ENCODE results near the gene ECHS1. TPM values are rescaled to one million over a fixed set of nuclear protein-coding genes. Genes with fewer than 3 reads are reported as not detected.
A peak's percentile ranks its signal among the peaks of the same experiment; 100 is the strongest.

Gene ECHS1
- polyA plus RNA-seq, 2 of the 4 experiments (the other 2 are of a cell fraction): 66.7 to 133 TPM

GRCh38 chr10:133339708-133340380 is 33.3 kb downstream of the ECHS1 start (continued):
- no peak for TF ChIP-seq EHMT2 (IDR thresholded peaks at IDR 0.05; ENCODE audit: low read depth)
- no peak for TF ChIP-seq FOSB (CRISPR knock-in tag; IDR thresholded peaks at IDR 0.05)
- TF ChIP-seq ESRRA (IDR thresholded peaks at IDR 0.05; ENCODE audit: borderline replicate concordance, low read length): no peak

- H3K27ac ChIP-seq: no peak overlapping the region
- WGBS (ENCODE audit: missing lambda C conversion rate): 59% methylated on average over 10 of the region's 10 CpGs
- CTCF ChIA-PET: no interaction called here
Observed at GRCh38 chr10:133338080-133339071, 34.8 kb downstream of the ECHS1 start.

GRCh38 chr10:133337370-133337725 is 35.8 kb downstream of the ECHS1 start:
- no peak for FAIRE-seq
- no peak overlapping the region for H3K4me3 ChIP-seq
- POLR2A ChIA-PET: no interaction called here
- TF ChIP-seq GATA3 (IDR thresholded peaks at IDR 0.05; ENCODE audit: borderline replicate concordance): no peak
- no peak for TF ChIP-seq CHD2 (IDR thresholded peaks at IDR 0.05; ENCODE audit: low read length, partially characterized antibody)
- TF ChIP-seq HOXB5 (CRISPR knock-in tag; IDR thresholded peaks at IDR 0.05): no peak
- TF ChIP-seq USF2 (IDR thresholded peaks at IDR 0.05): peak; percentile 49
- no peak for TF ChIP-seq NR3C1 (IDR thresholded peaks at IDR 0.05)
- peak overlapping the region; percentile 97 for H3K4me2 ChIP-seq
- DNase-seq (ENCODE audit: low read depth in 1 of 2, low spot score in 1 of 2): no peak
- ATAC-seq: no peak
- CTCF ChIA-PET: no interaction called here
- H3K9me3 ChIP-seq: no peaks in the 10 kb centered on the region
- WGBS (ENCODE audit: missing lambda C conversion rate): 11% methylated on average over 3 of the region's 3 CpGs
- peaks cover 22% of the 10 kb centered on the region for H3K4me1 ChIP-seq
- no peak overlapping the region for H3K27ac ChIP-seq

More at GRCh38 chr10:133338080-133339071, 34.8 kb downstream of the ECHS1 start:
- Histone ChIP-seq H3K4me2 (no peak overlapping the region), H3K4me1 (peaks cover 24% of the 10 kb centered on the region), H3K4me3 (no peak overlapping the region), H3K9me3 (no peaks in the 10 kb centered on the region)
- POLR2A ChIA-PET: no interaction called here
- no peak for FAIRE-seq
- TF ChIP-seq CHD2 (IDR thresholded peaks at IDR 0.05; ENCODE audit: low read length, partially characterized antibody) (no peak), SREBF2 (IDR thresholded peaks at IDR 0.05) (no peak), RARB (CRISPR knock-in tag; IDR thresholded peaks at IDR 0.05) (no peak), CBX8 (IDR thresholded peaks at IDR 0.05) (no peak)
- no peak for DNase-seq (ENCODE audit: low read depth in 1 of 2, low spot score in 1 of 2)
- ATAC-seq: no peak

- ATAC-seq: peak; percentile 23 to 48
- POLR2A ChIA-PET: interaction anchor here (0.6 kb wide), 1 partner anchor 79 kb away, joined by 3 read pairs; no protein-coding TSS in a partner anchor
- WGBS (ENCODE audit: missing lambda C conversion rate): 2% methylated on average over 23 of the region's 63 CpGs
- TF ChIP-seq RNF2 (IDR thresholded peaks at IDR 0.05; ENCODE audit: borderline replicate concordance, low read depth): peak; percentile 77; the same call in 1 of the 2 replicates
- TF ChIP-seq KDM5A (IDR thresholded peaks at IDR 0.05): no peak
- TF ChIP-seq JUNB (IDR thresholded peaks at IDR 0.05): no peak
- TF ChIP-seq CTCF (IDR thresholded peaks at IDR 0.05): no peak
- peak; percentile 60 for TF ChIP-seq E2F6 (IDR thresholded peaks at IDR 0.05; ENCODE audit: borderline replicate concordance, low read depth)
- no peak for TF ChIP-seq EHF (CRISPR knock-in tag; IDR thresholded peaks at IDR 0.05)
- TF ChIP-seq MAX (IDR thresholded peaks at IDR 0.05): peak; percentile 57
- TF ChIP-seq JUN (IDR thresholded peaks at IDR 0.05): no peak
- no peak for TF ChIP-seq HOXB5 (CRISPR knock-in tag; IDR thresholded peaks at IDR 0.05)
- no peak for TF ChIP-seq PBX3 (IDR thresholded peaks at IDR 0.05)
- TF ChIP-seq EHMT2 (IDR thresholded peaks at IDR 0.05; ENCODE audit: low read depth): no peak
- TF ChIP-seq HOXB13 (CRISPR knock-in tag; IDR thresholded peaks at IDR 0.05; ENCODE audit: low read depth): no peak
- DNase-seq (ENCODE audit: low read depth in 1 of 2, low spot score in 1 of 2): peak; percentile 68 to 72
- Histone ChIP-seq H3K9me3 (no peaks in the 10 kb centered on the region), H3K4me1 (peaks cover 22% of the 10 kb centered on the region), H3K4me3 (peak within 1 kb of the TSS; percentile 58), H3K4me2 (peak within 1 kb of the TSS; percentile 97), H3K27ac (peak within 1 kb of the TSS; percentile 55 to 85; a peak in 4 of 6 replicates)
- no peak for FAIRE-seq
- CTCF ChIA-PET: interaction anchor here (0.7 kb wide), 1 partner anchor 182 kb away, joined by 3 read pairs; no protein-coding TSS in a partner anchor
Observed at GRCh38 chr10:133336577-133337369, 36.4 kb downstream of the ECHS1 start, which contains the start of gene CALY. Gene CALY, minus strand, starts transcription at chr10:133336896. Its CDS starts 7,907 bp downstream, at chr10:133328989.
